HepG2 (cell line): Measurements from ENCODE around the gene SLC27A2. TPM values are rescaled to one million over a fixed set of nuclear protein-coding genes. Genes with fewer than 3 reads are reported as not detected.

Experiments
- ARID3A ChIP-seq: IDR thresholded peaks from 2 replicates; pipeline ENCODE4 v1.6.1; 2012; ENCODE audit warnings: low read depth, low read length, improper control_type of control experiment
- ATF6 ChIP-seq: sonication (generic); formaldehyde crosslinking; conservative IDR thresholded peaks from 2 replicates; pipeline ENCODE4 v1.4.0; 2020; ENCODE audit warnings: missing genetic modification reagents
- CC2D1A ChIP-seq: sonication (generic); formaldehyde crosslinking; IDR thresholded peaks from 2 replicates; pipeline ENCODE4 v1.8.1; 2023; ENCODE audit warnings: mild to moderate bottlenecking, missing genetic modification reagents
- CTCF ChIP-seq: sonication (generic); formaldehyde crosslinking; IDR thresholded peaks from 2 replicates; pipeline ENCODE4 v1.5.0; 2020; ENCODE audit warnings: mild to moderate bottlenecking, missing genetic modification reagents, moderate library complexity
- DMTF1 ChIP-seq: sonication (generic); formaldehyde crosslinking; IDR thresholded peaks from 2 replicates; pipeline ENCODE4 v1.4.0; 2020; ENCODE audit warnings: mild to moderate bottlenecking, missing genetic modification reagents
- ESRRA ChIP-seq: sonication (generic); formaldehyde crosslinking; IDR thresholded peaks from 2 replicates; pipeline ENCODE4 v1.5.1; 2020; ENCODE audit warnings: mild to moderate bottlenecking, low read depth, missing genetic modification reagents
- FUBP1 ChIP-seq: sonication (generic); formaldehyde crosslinking; IDR thresholded peaks from 2 replicates; pipeline ENCODE4 v1.5.1; 2020; ENCODE audit warnings: missing genetic modification reagents, mild to moderate bottlenecking, borderline replicate concordance
- PHB2 ChIP-seq: fragments of 450-650 bp; IDR thresholded peaks from 2 replicates; pipeline ENCODE4 v1.6.1; 2018; ENCODE audit not compliant: partially characterized antibody
- RARA ChIP-seq: IDR thresholded peaks from 2 replicates; pipeline ENCODE4 v1.6.1; 2016; ENCODE audit warnings: missing genetic modification reagents, missing compliant biosample characterization
- RXRB ChIP-seq: IDR thresholded peaks from 2 replicates; pipeline ENCODE4 v1.6.1; 2016; ENCODE audit warnings: borderline replicate concordance, missing genetic modification reagents, missing compliant biosample characterization
- ZBTB8A ChIP-seq: sonication (generic); formaldehyde crosslinking; IDR thresholded peaks from 2 replicates; pipeline ENCODE4 v1.4.0; 2020; ENCODE audit warnings: mild to moderate bottlenecking, low read depth, missing genetic modification reagents, borderline replicate concordance
- ZFY ChIP-seq: sonication (generic); formaldehyde crosslinking; IDR thresholded peaks from 2 replicates; pipeline ENCODE4 v1.4.0; 2020; ENCODE audit warnings: missing genetic modification reagents
- ZNF281 ChIP-seq: sonication (generic); formaldehyde crosslinking; IDR thresholded peaks from 2 replicates; pipeline ENCODE4 v1.4.0; 2020; ENCODE audit warnings: missing genetic modification reagents, borderline replicate concordance
- ZNF383 ChIP-seq: sonication (generic); formaldehyde crosslinking; IDR thresholded peaks from 2 replicates; pipeline ENCODE4 v1.4.0; 2020; ENCODE audit warnings: missing genetic modification reagents, mild to moderate bottlenecking, borderline replicate concordance
- ZNF558 ChIP-seq: sonication (generic); formaldehyde crosslinking; IDR thresholded peaks from 2 replicates; pipeline ENCODE4 v1.9.0; 2022; ENCODE audit warnings: mild to moderate bottlenecking, missing genetic modification reagents, borderline replicate concordance
- polyA plus RNA-seq, 8 experiments: library from polyadenylated mRNA; depleted of rRNA in 3 of 8; stranded (reverse) in 7 of 8; unstranded in 1 of 8; fragments of >200 nt; fragmentation: Illumina TruSeq in 4 of 8; extraction: Trizol in 4 of 8; gene quantifications; 2 replicates each; pipeline versions ENCODE4 v1.2.1 to v1.2.3, GENCODE V29; 2011 to 2016; ENCODE audit warnings: low read depth in 4 of 8, missing spikeins in 1 of 8, mixed read lengths in 1 of 8; ENCODE audit not compliant: insufficient read depth in 1 of 8
- total RNA-seq, 5 experiments: library from RNA; depleted of rRNA; stranded (reverse); fragments of >200 nt; fragmentation: Illumina TruSeq; extraction: Trizol; gene quantifications; 2 replicates each; pipeline ENCODE4 v1.2.3, GENCODE V29; 2016; ENCODE audit warnings: low read depth in 1 of 5

SLC27A2 gene
- total and polyA plus RNA-seq, 2 of the 13 experiments (the other 11 are each of a cell fraction or from before 2014, with no cell fraction given) = 14.6 to 23.4 TPM

- no peak for TF ChIP-seq DMTF1 (CRISPR knock-in tag)
- no peak for TF ChIP-seq FUBP1
- no peak for TF ChIP-seq ARID3A
- peak; percentile 91 for TF ChIP-seq ZNF281 (CRISPR knock-in tag)
- TF ChIP-seq CTCF (CRISPR knock-in tag) = 0 out of 2 replicates have a peak, but pooled peaks have one; percentile 4
- no peak for TF ChIP-seq ZNF383 (CRISPR knock-in tag)
- no peak for TF ChIP-seq ESRRA (CRISPR knock-in tag)
- no peak for TF ChIP-seq ZBTB8A (CRISPR knock-in tag)
- TF ChIP-seq PHB2 = no peak
- TF ChIP-seq ZFY (CRISPR knock-in tag) = peak; percentile 33; the same call in 1 of the 2 replicates
- no peak for TF ChIP-seq ZNF558 (CRISPR knock-in tag)
- peak; percentile 69 for TF ChIP-seq RARA
- no peak for TF ChIP-seq CC2D1A (CRISPR knock-in tag)
- TF ChIP-seq RXRB (CRISPR knock-in tag) = peak; percentile 62
- no peak for TF ChIP-seq ATF6
These were observed 28.6 kb downstream of the SLC27A2 start (continued) for GRCh38 chr15:50210462-50211157.
